SK-N-SH treated with all-trans-retinoic acid at 6 μM for 48 hours (cell line): ENCODE results near the gene FRS3.

Experiments
- GLIS3 ChIP-seq: fragments of 250-450 bp; sonication (Bioruptor Pico); IDR thresholded peaks from 2 replicates; pipeline ENCODE4 v1.5.0; 2020; ENCODE audit warnings: mild to moderate bottlenecking, moderate library complexity
- SNAI2 ChIP-seq: fragments of 250-450 bp; sonication (Bioruptor Pico); IDR thresholded peaks from 2 replicates; pipeline ENCODE4 v1.5.0; 2020; ENCODE audit warnings: mild to moderate bottlenecking, moderate library complexity
- ZC3H10 ChIP-seq: fragments of 250-450 bp; sonication (Bioruptor Pico); IDR thresholded peaks from 2 replicates; pipeline ENCODE4 v1.5.1; 2021; ENCODE audit warnings: mild to moderate bottlenecking, moderate library complexity
- TF ChIP-seq, protein P1 (sequence below): fragments of 250-450 bp; sonication (Bioruptor Pico); IDR thresholded peaks from 2 replicates; pipeline ENCODE4 v1.8.0; 2020; ENCODE audit warnings: mild to moderate bottlenecking, moderate library complexity, borderline replicate concordance

DNA sequence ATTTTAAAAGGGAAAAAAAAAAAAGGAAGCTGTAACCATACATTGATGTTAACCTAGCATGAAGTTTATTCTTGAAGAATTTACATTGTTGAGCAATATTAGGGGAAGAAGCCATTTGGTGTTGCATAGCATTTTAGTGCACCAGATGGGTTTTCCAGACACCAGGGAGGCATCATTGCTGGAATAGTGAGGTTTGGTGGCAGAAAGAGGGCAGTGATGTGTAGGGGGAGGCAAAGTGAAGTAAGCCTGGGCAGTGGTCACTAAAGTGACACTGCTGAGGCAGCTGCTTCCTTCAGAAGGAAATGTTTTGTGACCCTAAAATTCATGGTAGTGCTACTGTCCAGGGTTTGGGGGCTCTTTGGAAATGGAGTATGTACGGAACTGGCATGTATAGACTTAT lies 10.3 kb upstream of the FRS3 start:
- TF ChIP-seq ZC3H10 (CRISPR knock-in tag) (no peak), GLIS3 (CRISPR knock-in tag) (no peak), SNAI2 (CRISPR knock-in tag) (no peak)
- TF ChIP-seq, protein P1, sequence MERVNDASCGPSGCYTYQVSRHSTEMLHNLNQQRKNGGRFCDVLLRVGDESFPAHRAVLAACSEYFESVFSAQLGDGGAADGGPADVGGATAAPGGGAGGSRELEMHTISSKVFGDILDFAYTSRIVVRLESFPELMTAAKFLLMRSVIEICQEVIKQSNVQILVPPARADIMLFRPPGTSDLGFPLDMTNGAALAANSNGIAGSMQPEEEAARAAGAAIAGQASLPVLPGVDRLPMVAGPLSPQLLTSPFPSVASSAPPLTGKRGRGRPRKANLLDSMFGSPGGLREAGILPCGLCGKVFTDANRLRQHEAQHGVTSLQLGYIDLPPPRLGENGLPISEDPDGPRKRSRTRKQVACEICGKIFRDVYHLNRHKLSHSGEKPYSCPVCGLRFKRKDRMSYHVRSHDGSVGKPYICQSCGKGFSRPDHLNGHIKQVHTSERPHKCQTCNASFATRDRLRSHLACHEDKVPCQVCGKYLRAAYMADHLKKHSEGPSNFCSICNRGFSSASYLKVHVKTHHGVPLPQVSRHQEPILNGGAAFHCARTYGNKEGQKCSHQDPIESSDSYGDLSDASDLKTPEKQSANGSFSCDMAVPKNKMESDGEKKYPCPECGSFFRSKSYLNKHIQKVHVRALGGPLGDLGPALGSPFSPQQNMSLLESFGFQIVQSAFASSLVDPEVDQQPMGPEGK = no peak
